Subcutaneous abdominal adipose tissue (tissue), 5 donors: ENCODE results near the gene NFE2L2.
A peak's percentile ranks its signal among the peaks of the same experiment; 100 is the strongest.
"Not testable (repeated sequence)": the region's sequence is repeated elsewhere in the genome, so short reads cannot be mapped to it uniquely, and the experiment has no call there.

Experiments
- H3K27ac ChIP-seq: one replicate; pipeline ENCODE4 v1.7.0; 2013; ENCODE audit warnings: low read depth, mild to moderate bottlenecking, inconsistent platforms, low read length, moderate library complexity
- H3K27me3 ChIP-seq, 5 donors: one replicate each; pipeline ENCODE4 v1.7.0; 2013; ENCODE audit warnings: low read length in 5 of 5, inconsistent platforms in 1 of 5; ENCODE audit not compliant: control insufficient read depth in 5 of 5, insufficient read depth in 4 of 5
- H3K36me3 ChIP-seq, 5 donors: one replicate each; pipeline ENCODE4 v1.7.0; 2013; ENCODE audit warnings: low read length in 5 of 5; ENCODE audit not compliant: control insufficient read depth in 5 of 5, insufficient read depth in 5 of 5
- H3K4me1 ChIP-seq, 5 donors: one replicate each; pipeline ENCODE4 v1.7.0; 2013; ENCODE audit warnings: low read length in 5 of 5, mild to moderate bottlenecking in 3 of 5, moderate library complexity in 1 of 5; ENCODE audit not compliant: control insufficient read depth in 5 of 5, insufficient read depth in 5 of 5
- H3K4me3 ChIP-seq, 5 donors: one replicate each; pipeline ENCODE4 v1.7.0; 2013; ENCODE audit warnings: low read length in 5 of 5, low read depth in 1 of 5
- H3K9ac ChIP-seq, 5 donors: one replicate each; pipeline ENCODE4 v1.7.0; 2013; ENCODE audit warnings: low read length in 5 of 5, mild to moderate bottlenecking in 4 of 5, moderate library complexity in 3 of 5
- H3K9me3 ChIP-seq, 5 donors: one replicate each; pipeline ENCODE4 v1.7.0; 2013; ENCODE audit warnings: low read length in 5 of 5; ENCODE audit not compliant: control insufficient read depth in 5 of 5
- donor health status: healthy.
- donor health status: healthy.
- donor health status: healthy.
- donor health status: healthy.
- donor health status: healthy.

Gene NFE2L2

GRCh38 chr2:177211576-177212105 lies 52.9 kb downstream of the NFE2L2 start:
- Histone ChIP-seq H3K4me1 (peaks cover 0 to 41% (median 38%) of the 10 kb centered on the region in 5 donors), H3K9me3 (no peaks in the 10 kb centered on the region), H3K27me3 (no peaks in the 10 kb centered on the region), H3K9ac (peak overlapping the region; percentile 87 to 94 (median 92)), H3K4me3 (peak overlapping the region; percentile 62 to 83 (median 74)), H3K36me3 (peaks cover 6 to 13% (median 9%) of the 10 kb centered on the region in 5 donors), H3K27ac (peak overlapping the region; percentile 100)

GRCh38 chr2:177211169-177211568 lies 53.4 kb downstream of the NFE2L2 start:
- Histone ChIP-seq H3K4me3 (peak overlapping the region in 3 of 5 donors; percentile 1 to 83 (median 74)), H3K9me3 (no peaks in the 10 kb centered on the region), H3K27me3 (no peaks in the 10 kb centered on the region), H3K9ac (peak overlapping the region; percentile 35 to 92 (median 88)), H3K4me1 (peaks cover 1 to 36% (median 34%) of the 10 kb centered on the region in 5 donors), H3K36me3 (peaks cover 2 to 8% (median 4%) of the 10 kb centered on the region in 5 donors), H3K27ac (peak overlapping the region; percentile 100)

- H3K27me3 ChIP-seq: no peaks in the 10 kb centered on the region
- no peaks in the 10 kb centered on the region for H3K9me3 ChIP-seq
- no peak overlapping the region for H3K4me3 ChIP-seq
- H3K4me1 ChIP-seq: peaks cover 2 to 13% (median 10%) of the 10 kb centered on the region in 5 donors
- no peak overlapping the region for H3K9ac ChIP-seq
- H3K36me3 ChIP-seq: no peaks in the 10 kb centered on the region
- no peak overlapping the region for H3K27ac ChIP-seq
Observed at GRCh38 chr2:177207101-177207500, 57.4 kb downstream of the NFE2L2 start.

- H3K36me3 ChIP-seq: no peaks in the 10 kb centered on the region
- H3K9me3 ChIP-seq: no peaks in the 10 kb centered on the region
- H3K4me1 ChIP-seq: peaks cover 2 to 16% (median 7%) of the 10 kb centered on the region in 5 donors
- H3K4me3 ChIP-seq: no peak overlapping the region
- no peak overlapping the region for H3K27ac ChIP-seq
- no peak overlapping the region for H3K9ac ChIP-seq
- H3K27me3 ChIP-seq: no peaks in the 10 kb centered on the region
Observed at GRCh38 chr2:177204417-177204816, 60.1 kb downstream of the NFE2L2 start.

DNA sequence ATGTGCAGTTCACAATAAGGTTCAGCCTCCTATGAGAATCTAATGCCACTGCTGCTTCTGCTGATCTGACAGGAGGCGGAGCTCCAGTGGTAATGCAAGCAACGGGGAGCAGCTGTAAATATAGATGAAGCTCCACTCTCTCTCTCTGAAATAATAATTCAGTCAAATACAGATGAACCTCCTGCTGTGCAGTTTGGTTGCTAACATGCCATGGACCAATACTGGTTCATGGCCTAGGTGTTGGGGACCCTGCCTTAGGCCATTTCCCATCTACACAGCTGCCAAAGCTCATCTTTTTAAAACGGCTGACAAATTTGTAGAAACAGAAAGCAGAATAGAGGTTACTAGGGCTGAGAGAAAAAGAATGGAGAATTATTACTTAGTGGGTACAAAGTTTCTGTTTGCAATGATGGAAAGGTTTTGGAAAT lies 62.6 kb downstream of the NFE2L2 start:
- H3K36me3 ChIP-seq: no peaks in the 10 kb centered on the region
- no peak overlapping the region for H3K27ac ChIP-seq
- no peaks in the 10 kb centered on the region for H3K9me3 ChIP-seq
- no peak overlapping the region for H3K4me3 ChIP-seq
- no peaks in the 10 kb centered on the region for H3K27me3 ChIP-seq
- H3K9ac ChIP-seq: no peak overlapping the region
- peaks cover 2 to 16% (median 7%) of the 10 kb centered on the region in 5 donors for H3K4me1 ChIP-seq

- H3K9me3 ChIP-seq, H3K36me3 ChIP-seq, H3K27me3 ChIP-seq, H3K4me3 ChIP-seq, H3K9ac ChIP-seq, H3K27ac ChIP-seq: not testable (repeated sequence)
- H3K4me1 ChIP-seq: peaks cover 0 to 16% (median 7%) of the 10 kb centered on the region in 5 donors
Observed at GRCh38 chr2:177200419-177200818, 64.1 kb downstream of the NFE2L2 start.

GRCh38 chr2:177195194-177195593 lies 69.3 kb downstream of the NFE2L2 start:
- Histone ChIP-seq H3K4me3 (no peak overlapping the region), H3K9me3 (no peaks in the 10 kb centered on the region), H3K27me3 (no peaks in the 10 kb centered on the region), H3K9ac (no peak overlapping the region), H3K36me3 (no peaks in the 10 kb centered on the region), H3K4me1 (peaks cover 0 to 2% (median 0%) of the 10 kb centered on the region in 5 donors), H3K27ac (no peak overlapping the region)

DNA sequence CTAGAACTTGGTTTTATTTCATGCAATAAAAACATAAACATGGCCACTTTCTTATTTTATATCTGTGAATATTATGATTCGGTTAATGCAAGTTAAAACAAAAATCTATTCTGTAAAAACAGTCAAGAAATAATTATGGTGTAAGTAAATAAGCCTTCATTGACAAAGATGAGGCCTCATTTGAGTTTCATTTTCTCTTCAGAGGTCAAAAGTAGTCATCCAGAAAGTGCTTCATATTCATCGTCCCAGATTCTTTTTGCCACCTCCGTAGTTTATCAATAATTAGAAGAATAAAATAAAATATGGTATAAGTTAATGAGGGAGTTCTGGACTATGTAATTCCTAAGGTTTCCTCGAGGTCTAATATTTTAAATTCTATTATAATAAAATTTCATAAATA lies 71.3 kb downstream of the NFE2L2 start:
- Histone ChIP-seq H3K9ac (no peak overlapping the region), H3K4me1 (peaks cover 0 to 2% (median 0%) of the 10 kb centered on the region in 5 donors), H3K4me3 (no peak overlapping the region), H3K27me3 (no peaks in the 10 kb centered on the region), H3K36me3 (no peaks in the 10 kb centered on the region), H3K27ac (no peak overlapping the region), H3K9me3 (no peaks in the 10 kb centered on the region)

- Histone ChIP-seq H3K4me1 (peaks cover 0 to 5% (median 2%) of the 10 kb centered on the region in 5 donors), H3K36me3 (no peaks in the 10 kb centered on the region), H3K4me3 (no peak overlapping the region)
Observed at GRCh38 chr2:177192788-177193187, 71.7 kb downstream of the NFE2L2 start.

GRCh38 chr2:177190941-177191340 lies 73.6 kb downstream of the NFE2L2 start:
- Histone ChIP-seq H3K4me3 (no peak overlapping the region), H3K27me3 (no peaks in the 10 kb centered on the region), H3K27ac (no peak overlapping the region), H3K9me3 (no peaks in the 10 kb centered on the region), H3K36me3 (no peaks in the 10 kb centered on the region), H3K9ac (no peak overlapping the region), H3K4me1 (peaks cover 0 to 11% (median 5%) of the 10 kb centered on the region in 5 donors)

More at GRCh38 chr2:177192788-177193187, 71.7 kb downstream of the NFE2L2 start:
- H3K9ac ChIP-seq: no peak overlapping the region
- no peaks in the 10 kb centered on the region for H3K27me3 ChIP-seq
- no peaks in the 10 kb centered on the region for H3K9me3 ChIP-seq
- no peak overlapping the region for H3K27ac ChIP-seq
